ENCODE results near the gene VSIG8. TPM values are rescaled to one million over a fixed set of nuclear protein-coding genes. Genes with fewer than 3 reads are reported as not detected.
A peak's percentile ranks its signal among the peaks of the same experiment; 100 is the strongest.

Gene VSIG8
- total RNA-seq, 1 donor, result not detected

DNA sequence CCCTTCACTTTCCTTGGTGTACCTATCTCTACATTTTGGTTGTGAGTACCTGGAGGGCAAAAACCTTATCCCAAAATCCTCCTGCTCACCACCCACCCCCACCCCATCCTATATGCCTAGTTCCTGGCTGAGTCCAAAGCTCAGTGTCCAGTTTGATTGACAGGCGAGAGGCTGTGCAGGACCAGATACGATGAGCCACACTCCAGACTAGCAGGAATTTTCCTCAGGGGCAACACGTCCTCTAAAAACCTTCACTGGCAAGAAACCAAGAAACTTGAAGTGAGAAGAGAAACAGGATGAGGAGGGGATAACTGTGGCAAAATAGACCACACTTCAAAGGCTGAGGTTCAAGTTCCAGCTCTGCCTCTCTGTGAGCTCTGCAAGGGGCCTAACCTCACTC, 36.9 kb downstream of the VSIG8 start:
- no peak for TF ChIP-seq CTCF (IDR thresholded peaks at IDR 0.05; ENCODE audit: insufficient read depth, low read length)
- H3K4me3 ChIP-seq (ENCODE audit: low read depth, low read length), result no peak overlapping the region
- DNase-seq (ENCODE audit: low read depth), result no peak

DNA sequence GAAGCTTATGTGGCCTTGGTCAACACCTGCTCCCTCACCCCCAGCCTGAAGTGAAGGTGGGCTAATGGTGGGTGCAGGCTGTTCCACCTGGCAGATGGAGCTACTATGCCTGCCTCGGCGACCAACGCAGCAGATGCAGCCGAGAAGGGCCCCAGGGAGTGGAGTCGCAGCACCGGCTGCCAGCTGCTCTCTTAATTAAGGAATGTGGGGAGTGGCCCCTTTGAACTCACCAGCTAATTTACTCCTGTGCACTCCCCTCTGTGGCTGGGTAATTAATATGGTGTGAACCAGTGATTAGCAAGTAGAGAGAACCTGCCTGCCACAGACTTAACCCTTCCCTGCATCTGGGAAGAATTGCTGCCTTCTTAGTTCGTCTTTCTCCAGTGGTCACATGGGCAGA, 39.1 kb downstream of the VSIG8 start:
- H3K4me3 ChIP-seq (ENCODE audit: low read depth, low read length), result no peak overlapping the region
- DNase-seq (ENCODE audit: low read depth), result no peak
- no peak for TF ChIP-seq CTCF (IDR thresholded peaks at IDR 0.05; ENCODE audit: insufficient read depth, low read length)

- no peak overlapping the region for H3K4me3 ChIP-seq (ENCODE audit: low read depth, low read length)
- DNase-seq (ENCODE audit: low read depth), result peak; percentile 62
- peak; percentile 71 for TF ChIP-seq CTCF (IDR thresholded peaks at IDR 0.05; ENCODE audit: insufficient read depth, low read length)
Measured at GRCh38 chr1:159821171-159821867, 41.1 kb downstream of the VSIG8 start.

- no peak overlapping the region for H3K4me3 ChIP-seq (ENCODE audit: low read depth, low read length)
- no peak for DNase-seq (ENCODE audit: low read depth)
- no peak for TF ChIP-seq CTCF (IDR thresholded peaks at IDR 0.05; ENCODE audit: insufficient read depth, low read length)
Measured at GRCh38 chr1:159817276-159818041, 45.0 kb downstream of the VSIG8 start.

- H3K4me3 ChIP-seq (ENCODE audit: low read depth, low read length), result no peak overlapping the region
- no peak for TF ChIP-seq CTCF (IDR thresholded peaks at IDR 0.05; ENCODE audit: insufficient read depth, low read length)
- no peak for DNase-seq (ENCODE audit: low read depth)
Measured at GRCh38 chr1:159815926-159816325, 46.5 kb downstream of the VSIG8 start.

DNA sequence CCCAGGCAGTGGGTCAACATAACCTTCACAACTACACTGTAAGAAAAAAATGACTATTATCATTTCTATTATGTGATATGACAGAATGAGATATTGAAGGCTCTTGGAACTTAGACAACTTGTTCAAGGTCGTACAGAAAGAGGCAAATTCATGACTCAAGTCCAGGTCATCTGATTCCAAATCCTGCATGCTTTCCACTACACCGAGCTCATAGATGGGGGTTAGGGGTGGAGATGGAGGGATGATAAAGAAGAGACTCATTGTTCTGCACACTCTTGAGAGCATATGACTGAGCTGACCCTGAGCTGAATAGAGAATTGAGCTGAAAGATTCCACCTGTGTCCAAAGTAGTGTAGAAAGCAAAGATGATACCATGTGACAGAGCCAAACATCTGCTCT, 57.5 kb downstream of the VSIG8 start:
- no peak overlapping the region for H3K4me3 ChIP-seq (ENCODE audit: low read depth, low read length)
- DNase-seq (ENCODE audit: low read depth), result peak; percentile 18
- TF ChIP-seq CTCF (IDR thresholded peaks at IDR 0.05; ENCODE audit: insufficient read depth, low read length), result no peak

Small RNAs within 50 kb of the gene (small RNA-seq; reads per million reads assigned to genes)
- not detected for gene MIR4259
- gene RF00570, result not detected

Other genes with a start within 250 kb of the VSIG8 start
- gene CRP, start 148.1 kb downstream of the VSIG8 start, total RNA-seq (ENCODE audit: low replicate concordance), result not detected in 2 replicates
- 10.0 and 27.8 TPM in 2 replicates for gene DUSP23, start 81.7 kb downstream of the VSIG8 start, total RNA-seq (ENCODE audit: low replicate concordance)
- gene FCRL6, start 60.3 kb downstream of the VSIG8 start, total RNA-seq (ENCODE audit: low replicate concordance), result not detected in 2 replicates
- not detected in 2 replicates for gene SLAMF8, start 35.8 kb downstream of the VSIG8 start, total RNA-seq (ENCODE audit: low replicate concordance)
- 0.27 and 1.4 TPM in 2 replicates for gene CFAP45, start 37.5 kb upstream of the VSIG8 start, total RNA-seq (ENCODE audit: low replicate concordance)
- 62.4 and 228 TPM in 2 replicates for gene TAGLN2, start 62.9 kb upstream of the VSIG8 start, total RNA-seq (ENCODE audit: low replicate concordance)
- 2.0 TPM in 1 of 2 replicates, not detected in the other for gene IGSF9, start 83.0 kb upstream of the VSIG8 start, total RNA-seq (ENCODE audit: low replicate concordance)
- not detected in 2 replicates for gene SLAMF9, start 91.6 kb upstream of the VSIG8 start, total RNA-seq (ENCODE audit: low replicate concordance)
- gene PIGM, start 169.3 kb upstream of the VSIG8 start, total RNA-seq (ENCODE audit: low replicate concordance), result 3.3 and 7.7 TPM in 2 replicates
- gene KCNJ10, start 207.5 kb upstream of the VSIG8 start, total RNA-seq (ENCODE audit: low replicate concordance), result not detected in 2 replicates
- gene KCNJ9, start 218.9 kb upstream of the VSIG8 start, total RNA-seq (ENCODE audit: low replicate concordance), result 0.08 TPM in 1 of 2 replicates, not detected in the other
- gene IGSF8, start 236.0 kb upstream of the VSIG8 start, total RNA-seq (ENCODE audit: low replicate concordance), result 10.1 and 10.8 TPM in 2 replicates